Testis (tissue), 3 donors: ENCODE results near the gene DIAPH3. TPM values are rescaled to one million over a fixed set of nuclear protein-coding genes. Genes with fewer than 3 reads are reported as not detected.

Experiments
- DNase-seq: peaks from one replicate; pipeline ENCODE4 v3.0.0-alpha.2; 2019
- H3K27ac ChIP-seq, 2 donors: fragments of 200-600 bp; sonication (generic); one replicate each; pipeline ENCODE4 v1.5.1; 2019
- H3K27me3 ChIP-seq: fragments of 200-600 bp; sonication (generic); one replicate; pipeline ENCODE4 v1.5.1; 2019
- H3K36me3 ChIP-seq: fragments of 200-600 bp; sonication (generic); one replicate; pipeline ENCODE4 v1.5.1; 2017; ENCODE audit warnings: low read depth; ENCODE audit errors: missing control alignments
- H3K4me1 ChIP-seq: fragments of 200-600 bp; sonication (generic); one replicate; pipeline ENCODE4 v1.5.1; 2019
- H3K4me3 ChIP-seq, 2 donors: fragments of 200-600 bp; sonication (generic); one replicate each; pipeline ENCODE4 v1.5.1; 2017 to 2019
- H3K9me3 ChIP-seq: fragments of 200-600 bp; sonication (generic); one replicate; pipeline ENCODE4 v1.5.1; 2017
- CTCF ChIP-seq, 3 experiments: fragments of 450-650 bp in 2 of 3; fragments of 200-600 bp in 1 of 3; sonication (generic) in 1 of 3; IDR thresholded peaks; one replicate each; pipeline ENCODE4 v1.5.1; 2016 to 2019; ENCODE audit warnings: antibody characterized with exemption in 3 of 3, mild to moderate bottlenecking in 2 of 3, moderate library complexity in 1 of 3
- POLR2A ChIP-seq: fragments of 450-650 bp; IDR thresholded peaks from one replicate; pipeline ENCODE4 v1.6.1; 2017; ENCODE audit warnings: antibody characterized with exemption, mild to moderate bottlenecking, moderate library complexity
- WGBS, 2 donors: methylation state at CpG; one replicate each; pipeline ENCODE4 v1.1.5; 2018; 5-methylcytosine and 5-hydroxymethylcytosine counted together
- intact Hi-C: fragments of 100-400 bp; cut with DNase I; formaldehyde crosslinking; loops from one replicate; pipeline ENCODE4 v1.15.1; 2023; ENCODE audit warnings: low total_unique reads
- polyA plus RNA-seq: library from polyadenylated mRNA; stranded (reverse); fragments of 350-450 nt; fragmentation: Illumina TruSeq; extraction: RNeasy Lipid Tissue Mini Kit (QIAGEN cat#74804); gene quantifications from one replicate; pipeline ENCODE4 v1.2.3, GENCODE V29; 2014; ENCODE audit warnings: low read depth, low replicate concordance; ENCODE audit not compliant: insufficient read depth
- total RNA-seq, 2 donors: library from RNA; depleted of rRNA; stranded (reverse); fragments of >200 nt; gene quantifications; one replicate each; pipeline ENCODE4 v1.2.3, GENCODE V29; 2016

DIAPH3 gene
- total and polyA plus RNA-seq, 3 donors from 2014 or later = 12.5 to 30.3 (median 18.7) TPM

GRCh38 chr13:59664586-59664985 is 499.1 kb downstream of the DIAPH3 start:
- TF ChIP-seq CTCF (IDR thresholded peaks at IDR 0.05) (no peak), POLR2A (no peak)
- H3K9me3 ChIP-seq = no peaks in the 10 kb centered on the region
- H3K4me3 ChIP-seq = no peak overlapping the region
- H3K4me1 ChIP-seq = no peaks in the 10 kb centered on the region
- WGBS, 2 donors = 54 to 55% methylated on average over 7 to 8 of the region's 8 CpGs
- no peak for DNase-seq
- no peaks in the 10 kb centered on the region for H3K27me3 ChIP-seq
- intact Hi-C loops = no loop called here
- H3K27ac ChIP-seq = no peak overlapping the region
- no peaks in the 10 kb centered on the region for H3K36me3 ChIP-seq

- Histone ChIP-seq H3K4me3 (no peak overlapping the region), H3K27ac (no peak overlapping the region), H3K36me3 (no peaks in the 10 kb centered on the region), H3K27me3 (no peaks in the 10 kb centered on the region), H3K4me1 (no peaks in the 10 kb centered on the region), H3K9me3 (no peaks in the 10 kb centered on the region)
- TF ChIP-seq CTCF (IDR thresholded peaks at IDR 0.05) (no peak), POLR2A (no peak)
- intact Hi-C loops = no loop called here
- no peak for DNase-seq
- WGBS, 2 donors = 92 to 97% methylated on average over 7 of the region's 7 CpGs
Observed at GRCh38 chr13:59663707-59664106, 500.0 kb downstream of the DIAPH3 start.

DNA sequence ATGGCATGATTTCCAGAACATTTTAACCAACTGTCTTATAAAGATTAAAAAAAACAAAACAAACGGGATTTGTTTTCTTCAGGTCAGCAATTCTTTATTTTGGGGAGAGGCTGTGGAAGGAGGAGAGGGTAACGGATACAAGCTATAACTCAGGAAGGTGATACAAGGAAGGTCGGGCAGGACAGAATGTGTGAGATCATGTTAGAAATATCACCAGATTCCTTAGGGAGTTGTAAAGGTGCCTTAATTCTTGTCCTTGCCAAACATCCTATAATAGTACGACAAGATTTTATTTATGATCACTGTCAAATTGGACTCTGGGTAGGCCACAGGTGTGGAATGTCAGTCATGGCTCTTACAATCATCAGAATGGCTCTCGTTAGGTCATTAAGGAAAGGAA is 503.1 kb downstream of the DIAPH3 start:
- no peaks in the 10 kb centered on the region for H3K9me3 ChIP-seq
- intact Hi-C loops = no loop called here
- H3K36me3 ChIP-seq = no peaks in the 10 kb centered on the region
- WGBS, 2 donors = 75 to 84% methylated on average over 5 of the region's 5 CpGs
- no peaks in the 10 kb centered on the region for H3K27me3 ChIP-seq
- no peak overlapping the region for H3K27ac ChIP-seq
- no peaks in the 10 kb centered on the region for H3K4me1 ChIP-seq
- DNase-seq = no peak
- H3K4me3 ChIP-seq = no peak overlapping the region
- TF ChIP-seq POLR2A = no peak
- TF ChIP-seq CTCF (IDR thresholded peaks at IDR 0.05) = no peak

DNA sequence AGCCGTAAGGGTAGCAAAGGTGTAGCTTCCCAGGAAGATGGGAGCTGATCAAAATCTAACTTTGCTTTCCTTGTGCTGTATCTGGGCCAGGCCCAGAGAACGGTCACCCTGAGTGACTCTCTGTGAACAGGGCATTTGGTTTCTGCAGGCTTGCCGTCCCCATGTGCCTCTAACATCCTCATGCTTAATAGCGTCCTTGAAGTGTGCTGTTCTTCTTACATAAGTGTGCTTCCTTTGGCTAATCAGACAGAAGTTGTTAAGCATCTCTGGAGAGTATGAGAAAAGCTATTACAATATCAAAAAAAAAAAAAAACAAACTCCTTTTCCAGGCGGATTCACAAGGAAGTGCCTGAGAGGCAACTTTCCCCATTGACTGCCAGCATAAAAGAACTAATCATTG is 503.7 kb downstream of the DIAPH3 start:
- intact Hi-C loops = no loop called here
- Histone ChIP-seq H3K4me3 (no peak overlapping the region), H3K27me3 (no peaks in the 10 kb centered on the region), H3K36me3 (no peaks in the 10 kb centered on the region), H3K4me1 (no peaks in the 10 kb centered on the region), H3K27ac (no peak overlapping the region), H3K9me3 (no peaks in the 10 kb centered on the region)
- DNase-seq = no peak
- TF ChIP-seq POLR2A = no peak
- TF ChIP-seq CTCF (IDR thresholded peaks at IDR 0.05) = no peak
- WGBS, 2 donors = 55 to 67% methylated on average over 5 of the region's 5 CpGs

DNA sequence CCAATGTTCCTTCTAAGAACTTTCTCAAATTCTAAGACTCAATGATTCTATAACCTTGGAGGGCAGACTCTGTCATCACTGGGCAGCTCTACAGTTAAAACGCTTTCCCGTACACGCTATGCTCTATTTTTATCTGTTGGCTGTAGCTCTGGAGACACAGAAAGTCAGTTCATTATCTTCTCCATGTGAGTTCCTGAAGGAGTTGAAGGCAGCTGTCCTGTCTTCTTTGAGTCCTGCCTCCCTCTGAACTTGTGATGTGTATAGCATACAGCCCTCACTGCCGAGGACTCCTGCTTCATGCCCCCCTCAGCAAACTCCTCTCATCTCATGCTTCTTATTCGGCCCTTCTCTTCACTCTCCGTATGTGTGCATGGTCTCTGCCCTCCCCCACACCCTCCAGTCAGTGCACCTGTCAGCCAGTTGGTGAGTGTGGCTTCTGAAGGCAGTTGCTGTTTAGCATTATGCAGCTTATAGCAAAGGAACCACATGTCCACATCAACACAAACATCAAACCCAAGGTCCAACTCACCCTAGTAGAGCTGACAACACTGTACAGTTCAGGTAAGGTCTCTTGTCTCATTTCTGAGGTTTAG is 504.9 kb downstream of the DIAPH3 start:
- TF ChIP-seq POLR2A (no peak), CTCF (IDR thresholded peaks at IDR 0.05) (no peak)
- no peak for DNase-seq
- whole genome bisulfite sequencing, 2 donors = 77 to 81% methylated on average over 6 of the region's 6 CpGs
- H3K9me3 ChIP-seq = no peaks in the 10 kb centered on the region
- no peaks in the 10 kb centered on the region for H3K36me3 ChIP-seq
- H3K4me1 ChIP-seq = no peaks in the 10 kb centered on the region
- intact Hi-C loops = no loop called here
- no peak overlapping the region for H3K27ac ChIP-seq
- no peak overlapping the region for H3K4me3 ChIP-seq
- H3K27me3 ChIP-seq = no peaks in the 10 kb centered on the region
